ENCODE results near the gene COMMD7. TPM values are rescaled to one million over a fixed set of nuclear protein-coding genes. Genes with fewer than 3 reads are reported as not detected.
A peak's percentile ranks its signal among the peaks of the same experiment; 100 is the strongest.

The COMMD7 gene
- total RNA-seq, 4 donors from 2014 or later = 30.2 to 55.8 (median 42.6) TPM

- WGBS, 2 donors = 50 to 53% methylated on average over 4 to 5 of the region's 5 CpGs
- Histone ChIP-seq H3K27ac (no peak overlapping the region), H3K4me1 (peaks cover 0 to 14% of the 10 kb centered on the region in 2 donors), H3K4me3 (replicated peaks in 1 of 3) (no peak overlapping the region), H3K9me3 (no peaks in the 10 kb centered on the region), H3K36me3 (no peaks in the 10 kb centered on the region), H3K27me3 (no peaks in the 10 kb centered on the region)
- TF ChIP-seq POLR2A (IDR thresholded peaks at IDR 0.05) = no peak
- TF ChIP-seq CTCF (IDR thresholded peaks at IDR 0.05) = no peak
- DNase-seq = no peak
- intact Hi-C loops (cut with DNase I) = no loop called here
Measured at GRCh38 chr20:32667027-32667426, 76.2 kb downstream of the COMMD7 start.

GRCh38 chr20:32664678-32665159 lies 78.5 kb downstream of the COMMD7 start:
- H3K27ac ChIP-seq = no peak overlapping the region
- DNase-seq = no peak
- 71 to 100% methylated on average over 1 to 7 of the region's 9 CpGs for WGBS, 2 donors
- H3K9me3 ChIP-seq = no peaks in the 10 kb centered on the region
- H3K4me1 ChIP-seq = peaks cover 0 to 14% of the 10 kb centered on the region in 2 donors
- intact Hi-C loops (cut with DNase I) = no loop called here
- no peaks in the 10 kb centered on the region for H3K27me3 ChIP-seq
- no peaks in the 10 kb centered on the region for H3K36me3 ChIP-seq
- TF ChIP-seq POLR2A (IDR thresholded peaks at IDR 0.05) (no peak), CTCF (IDR thresholded peaks at IDR 0.05) (no peak)
- H3K4me3 ChIP-seq (replicated peaks in 1 of 3) = no peak overlapping the region

DNA sequence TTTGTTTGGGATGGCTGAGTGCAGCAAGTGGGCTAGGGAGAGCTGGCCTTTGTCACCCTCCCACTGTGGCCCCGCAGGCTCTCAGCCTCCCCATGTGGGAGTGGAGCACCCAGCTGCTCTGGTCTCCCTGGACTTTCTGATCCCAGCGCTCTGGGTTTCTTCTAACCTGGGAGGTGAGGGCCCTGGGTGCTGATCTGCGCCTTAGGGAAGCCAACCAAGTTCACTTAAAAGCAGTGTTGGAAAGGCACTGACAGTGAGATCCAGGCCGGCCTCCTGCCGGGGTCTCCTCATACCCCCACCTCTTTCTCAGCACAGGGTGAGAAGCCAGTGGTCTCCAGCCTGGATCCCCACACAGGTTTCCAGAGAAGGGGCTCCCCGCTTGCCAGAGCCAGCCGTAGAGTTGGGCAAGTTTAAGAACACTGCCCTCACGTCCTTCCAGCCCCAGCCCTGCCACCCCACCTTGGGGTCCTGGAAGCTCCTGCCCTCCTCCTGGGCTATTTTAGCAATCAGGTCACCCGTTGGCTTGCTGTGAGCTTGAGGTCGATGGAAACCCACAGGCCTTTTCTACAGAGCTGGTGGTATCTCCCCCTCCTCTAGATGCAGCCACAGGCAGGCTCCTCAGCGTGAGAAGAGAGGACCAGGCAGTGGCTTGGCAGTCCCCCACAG lies 79.1 kb downstream of the COMMD7 start:
- WGBS, 2 donors = 85 to 100% methylated on average over 6 to 11 of the region's 11 CpGs
- Histone ChIP-seq H3K27ac (no peak overlapping the region), H3K36me3 (no peaks in the 10 kb centered on the region), H3K4me1 (peaks cover 0 to 14% of the 10 kb centered on the region in 2 donors), H3K27me3 (no peaks in the 10 kb centered on the region), H3K4me3 (replicated peaks in 1 of 3) (no peak overlapping the region), H3K9me3 (no peaks in the 10 kb centered on the region)
- intact Hi-C loops (cut with DNase I) = no loop called here
- DNase-seq = no peak
- TF ChIP-seq POLR2A (IDR thresholded peaks at IDR 0.05) (no peak), CTCF (IDR thresholded peaks at IDR 0.05) (no peak)

GRCh38 chr20:32663335-32664011 lies 79.8 kb downstream of the COMMD7 start:
- Histone ChIP-seq H3K9me3 (no peaks in the 10 kb centered on the region), H3K4me1 (peaks cover 0 to 14% of the 10 kb centered on the region in 2 donors), H3K27me3 (no peaks in the 10 kb centered on the region), H3K36me3 (no peaks in the 10 kb centered on the region), H3K27ac (no peak overlapping the region), H3K4me3 (replicated peaks in 1 of 3) (no peak overlapping the region)
- peak; percentile 37 to 45 for DNase-seq
- 55 to 74% methylated on average over 4 of the region's 6 CpGs for WGBS, 2 donors
- no peak for TF ChIP-seq POLR2A (IDR thresholded peaks at IDR 0.05)
- TF ChIP-seq CTCF (IDR thresholded peaks at IDR 0.05) = no peak
- intact Hi-C loops (cut with DNase I) = no loop called here
